ENCODE measurements around the gene LYPD6.

Gene LYPD6

GRCh38 chr2:149410701-149411484, 80.5 kb downstream of the LYPD6 start:
- no peak for DNase-seq

- no peak for DNase-seq
These were observed 83.1 kb downstream of the LYPD6 start for GRCh38 chr2:149413487-149413886.

DNA sequence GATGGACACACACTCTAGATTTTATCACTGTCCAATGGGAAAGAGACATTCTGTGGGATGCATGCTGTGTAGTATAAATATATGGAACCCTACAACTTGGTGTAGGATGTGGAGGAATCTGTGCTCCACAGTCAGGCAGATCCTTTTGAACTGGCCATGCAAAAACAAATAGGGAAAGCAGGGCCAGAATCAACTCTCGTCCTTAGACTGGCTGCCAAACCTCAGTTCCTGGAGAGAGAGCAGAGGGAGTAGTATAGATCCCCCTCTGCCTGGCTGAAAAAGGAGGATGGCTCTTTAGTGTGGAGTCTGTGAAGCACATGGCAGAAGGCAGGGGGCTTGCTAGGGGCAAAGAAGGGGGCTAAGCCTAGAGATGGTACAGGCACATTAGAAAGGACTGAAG, 84.7 kb downstream of the LYPD6 start:
- no peak for DNase-seq

GRCh38 chr2:149418065-149418464, 87.7 kb downstream of the LYPD6 start:
- no peak for DNase-seq

- no peak for DNase-seq
These were observed 89.9 kb downstream of the LYPD6 start for GRCh38 chr2:149420053-149420963.

DNA sequence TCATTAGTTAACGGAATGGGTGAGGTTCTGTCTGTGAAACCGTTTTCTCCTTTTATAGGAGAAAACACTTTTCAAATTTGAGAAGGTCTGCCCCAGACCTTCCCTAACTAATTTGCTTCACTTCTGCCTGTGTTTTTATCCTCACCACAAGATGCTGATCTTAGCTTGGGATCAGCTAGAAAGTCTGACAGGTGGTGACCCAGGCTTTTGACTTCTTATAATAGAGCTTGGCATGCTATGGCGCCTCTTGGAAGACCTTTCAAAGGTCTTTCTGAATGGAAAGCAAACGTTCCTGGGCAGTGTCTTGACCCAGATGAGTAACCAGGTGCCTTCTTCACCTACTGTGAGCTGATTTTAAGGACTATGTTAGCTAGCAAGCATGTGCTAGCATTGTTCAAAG, 91.4 kb downstream of the LYPD6 start:
- no peak for DNase-seq

- no peak for DNase-seq
These were observed 92.1 kb downstream of the LYPD6 start for GRCh38 chr2:149422337-149422990.

- DNase-seq, result no peak
These were observed 92.6 kb downstream of the LYPD6 start for GRCh38 chr2:149422991-149423338.

DNA sequence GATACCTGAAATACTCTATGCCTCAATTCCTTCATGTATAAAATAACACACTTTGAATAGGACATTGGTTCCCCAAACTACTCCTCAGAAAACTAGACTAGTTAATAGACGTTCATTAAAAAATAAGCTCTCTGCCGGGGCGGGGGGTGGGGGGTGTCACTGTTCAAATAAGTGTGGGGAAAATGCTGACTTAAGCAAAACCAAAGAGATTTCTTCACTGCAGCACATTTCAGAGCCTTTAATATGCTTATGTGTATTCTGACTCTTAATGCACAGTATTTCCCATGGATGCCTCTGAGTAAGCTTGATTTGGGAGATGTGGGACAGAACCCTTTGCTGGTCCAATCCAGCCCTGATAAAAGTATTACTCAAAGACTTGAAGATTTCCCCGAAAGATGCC, 93.2 kb downstream of the LYPD6 start:
- DNase-seq, result no peak

DNA sequence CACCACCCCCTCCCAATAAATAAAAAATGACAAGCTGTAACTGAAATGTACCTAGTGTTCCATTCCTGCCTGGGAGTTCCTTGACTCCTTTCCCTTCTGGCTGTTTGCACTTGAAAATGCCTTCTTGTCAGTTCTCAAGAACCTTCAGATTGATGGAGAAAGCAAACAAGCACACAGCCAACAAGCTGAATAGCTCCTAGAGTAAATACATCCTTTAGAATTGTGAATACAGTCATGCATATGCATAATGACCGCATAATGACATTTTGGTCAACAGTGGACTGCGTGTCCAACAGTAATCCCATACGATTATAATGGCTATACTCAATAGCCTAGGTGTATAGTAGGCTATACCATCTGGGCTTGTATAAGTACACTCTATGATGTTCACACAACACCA, 97.0 kb downstream of the LYPD6 start:
- DNase-seq, result no peak

- no peak for DNase-seq
These were observed 98.4 kb downstream of the LYPD6 start for GRCh38 chr2:149428783-149429182.

- DNase-seq, result no peak
These were observed 100.7 kb downstream of the LYPD6 start for GRCh38 chr2:149430743-149431736.

DNA sequence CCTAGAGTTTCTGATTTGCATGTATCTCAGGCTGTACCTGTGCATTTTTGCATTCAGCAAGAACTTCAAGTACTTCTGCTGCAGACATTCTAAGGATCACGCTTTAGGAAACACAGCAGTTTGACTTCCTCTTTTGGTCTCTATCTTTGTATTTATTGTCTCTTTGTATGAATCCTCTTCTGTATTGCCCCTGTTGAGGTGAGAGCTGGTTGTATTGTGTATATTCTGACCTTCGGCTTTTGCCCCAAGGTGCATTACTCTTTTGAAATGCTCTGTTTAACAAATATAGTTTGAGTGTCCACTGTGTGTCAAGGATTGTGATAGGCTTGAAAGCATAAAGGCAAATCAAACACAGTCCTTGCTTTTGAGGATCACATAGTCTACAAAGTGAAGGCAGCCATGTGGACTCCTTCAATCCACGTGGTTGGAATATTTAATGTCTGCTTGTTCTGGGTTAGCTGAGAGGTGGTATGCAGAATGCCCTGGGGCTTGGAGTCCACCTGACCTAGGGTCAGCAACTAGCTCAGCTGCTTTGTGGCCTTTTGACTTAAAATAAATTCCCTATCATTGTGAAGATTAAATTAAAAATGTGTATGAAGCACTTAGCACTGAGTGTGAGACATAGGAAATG, 108.1 kb downstream of the LYPD6 start:
- DNase-seq, result no peak

DNA sequence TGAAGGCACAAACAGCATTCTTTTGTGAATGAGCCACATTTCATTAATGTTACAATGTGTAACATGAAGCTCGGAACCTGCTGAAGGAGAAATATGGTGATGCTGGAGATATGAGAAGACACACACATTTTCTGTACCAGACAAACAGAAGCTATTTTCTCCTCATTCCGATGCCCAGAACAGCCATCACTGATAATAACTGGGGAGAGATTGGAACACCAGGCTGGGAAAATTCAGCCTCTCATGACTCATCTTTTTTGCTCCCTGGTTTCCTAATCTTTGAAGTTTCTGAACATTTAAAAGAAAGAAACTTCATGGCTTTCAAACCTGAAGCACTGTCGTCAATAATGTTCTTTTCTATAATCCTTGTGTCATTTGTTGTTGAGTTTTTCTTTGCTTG, 110.9 kb downstream of the LYPD6 start:
- DNase-seq, result no peak

DNA sequence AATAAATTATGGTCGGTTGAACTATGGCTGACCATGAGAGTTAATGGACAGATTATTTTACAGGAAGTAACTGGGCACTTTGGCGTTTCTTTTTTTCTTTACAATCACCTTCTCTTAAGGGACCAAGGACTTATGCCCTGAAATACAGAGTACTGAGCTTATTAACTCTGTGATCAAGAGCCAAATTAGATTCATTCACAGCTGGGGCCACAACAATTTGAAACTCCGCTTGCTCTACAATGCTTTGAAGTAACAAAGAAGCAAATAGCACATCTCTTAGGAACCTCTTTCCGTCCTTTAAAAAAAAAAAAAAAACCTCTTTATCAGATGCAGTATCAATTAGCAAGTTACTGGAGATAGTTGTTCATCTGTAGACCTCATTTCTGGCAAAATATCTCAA, 112.0 kb downstream of the LYPD6 start:
- no peak for DNase-seq

DNA sequence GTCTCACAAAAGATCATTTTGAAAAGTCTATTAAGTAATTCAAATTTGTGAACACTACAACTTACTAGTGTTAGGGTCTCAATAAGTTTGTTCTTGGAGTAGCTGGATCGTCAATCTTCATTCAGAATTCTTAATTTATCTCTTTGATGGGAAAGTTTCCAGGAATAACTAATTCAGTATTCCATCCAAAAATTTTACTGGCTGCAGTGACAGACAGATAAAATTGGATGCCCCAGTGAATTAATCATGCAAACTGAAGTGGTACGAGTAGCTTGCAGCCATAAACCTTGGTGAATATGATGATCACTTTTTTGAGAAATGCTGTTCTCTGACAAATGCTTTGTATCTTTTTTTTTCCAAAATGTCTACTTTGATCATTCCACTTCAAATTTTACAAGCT, 112.8 kb downstream of the LYPD6 start:
- no peak for DNase-seq

- DNase-seq, result no peak
These were observed 116.4 kb downstream of the LYPD6 start for GRCh38 chr2:149446748-149447147.

DNA sequence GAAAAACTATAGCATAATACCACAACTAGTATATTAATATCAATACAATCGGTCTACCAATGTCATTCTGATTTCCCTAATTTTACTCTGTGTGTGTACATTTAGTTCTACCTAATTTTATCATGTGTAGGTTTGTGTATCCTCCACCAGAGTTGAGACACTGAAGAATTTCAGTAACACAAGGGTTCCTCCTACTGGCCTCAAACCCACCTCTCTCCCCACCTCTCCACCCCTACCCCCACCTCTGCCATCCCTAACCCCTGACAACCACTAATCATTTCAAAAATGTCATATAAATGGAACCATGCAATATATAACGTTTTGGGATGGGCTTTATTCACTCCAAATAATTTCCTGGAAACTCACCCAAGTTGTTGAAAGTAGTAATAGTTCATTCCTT, 117.9 kb downstream of the LYPD6 start:
- no peak for DNase-seq

DNA sequence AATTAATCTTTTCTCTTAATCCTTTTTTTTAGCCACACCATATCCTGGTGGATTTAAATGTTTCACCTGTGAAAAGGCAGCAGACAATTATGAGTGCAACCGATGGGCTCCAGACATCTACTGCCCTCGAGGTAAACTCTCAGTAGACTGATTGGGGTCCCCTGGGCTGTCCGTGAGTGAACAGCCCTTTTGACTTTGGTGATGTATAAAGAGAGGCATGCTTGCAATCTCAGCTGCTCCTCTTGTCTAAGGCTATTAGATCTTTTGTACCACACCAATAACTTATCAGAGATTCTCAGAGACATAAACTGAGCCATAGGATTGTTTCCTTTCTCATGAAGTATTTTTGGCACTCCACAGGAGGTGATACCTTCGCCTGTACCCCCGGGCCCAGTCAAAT, 118.6 kb downstream of the LYPD6 start:
- DNase-seq, result peak; percentile 63

GRCh38 chr2:149451417-149452165, 121.2 kb downstream of the LYPD6 start:
- peak; percentile 51 for DNase-seq

- DNase-seq, result no peak
These were observed 125.9 kb downstream of the LYPD6 start for GRCh38 chr2:149456285-149456684.
